NCI-H128 (cell line): Measurements from ENCODE around the gene KIAA1549.
"Not testable (repeated sequence)": the region's sequence is repeated elsewhere in the genome, so short reads cannot be mapped to it uniquely, and the experiment has no call there.

Experiments used
- DNase-seq: peaks from one replicate; lab custom pipeline; 2025; ENCODE audit not compliant: unreplicated experiment; lab: John Stamatoyannopoulos, UW

The KIAA1549 gene

DNA sequence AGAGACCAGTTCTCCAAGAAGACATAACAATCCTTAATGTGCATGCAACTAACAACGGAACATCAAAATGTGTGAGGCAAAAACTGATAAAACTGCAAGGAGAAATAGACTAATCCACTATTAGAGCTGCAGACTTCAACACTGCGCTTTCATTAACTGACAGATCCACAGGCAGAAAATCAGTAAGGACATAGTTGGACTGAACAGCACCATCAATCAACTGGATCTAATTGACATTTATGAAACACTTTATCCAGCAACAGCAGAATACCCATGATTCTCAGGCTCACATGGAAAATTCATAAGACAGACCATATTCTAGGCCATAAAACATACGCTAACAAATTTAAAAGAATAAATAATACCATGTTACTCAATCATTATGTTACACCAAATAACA, 161.6 kb downstream of the KIAA1549 start:
- no peak for DNase-seq

- no peak for DNase-seq
Measured at GRCh38 chr7:138816650-138817049, 164.5 kb downstream of the KIAA1549 start.

DNA sequence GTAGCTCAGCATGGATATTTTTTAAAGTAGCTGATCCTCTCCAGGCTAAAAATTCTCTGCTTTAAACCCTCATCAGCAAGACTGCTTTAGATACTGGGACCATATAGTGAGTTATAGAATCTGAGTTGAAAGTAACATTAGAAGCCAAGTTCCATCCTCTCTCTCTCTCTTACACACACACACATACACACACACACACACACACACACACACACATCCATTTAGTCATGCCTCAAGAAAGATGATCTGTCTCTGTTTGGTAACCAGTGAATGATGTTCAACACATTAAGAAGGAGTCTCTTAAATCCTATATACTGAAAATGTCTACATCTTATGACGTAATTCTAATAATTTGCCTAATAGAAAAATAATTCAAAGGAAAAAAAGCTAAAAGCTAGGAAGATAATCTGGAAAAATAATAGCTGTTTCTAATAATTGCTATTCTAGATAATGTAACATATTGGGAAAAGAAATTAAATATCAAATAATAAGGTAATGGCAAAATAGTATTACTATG, 166.3 kb downstream of the KIAA1549 start:
- no peak for DNase-seq

- no peak for DNase-seq
Measured at GRCh38 chr7:138813945-138814344, 167.2 kb downstream of the KIAA1549 start.

DNA sequence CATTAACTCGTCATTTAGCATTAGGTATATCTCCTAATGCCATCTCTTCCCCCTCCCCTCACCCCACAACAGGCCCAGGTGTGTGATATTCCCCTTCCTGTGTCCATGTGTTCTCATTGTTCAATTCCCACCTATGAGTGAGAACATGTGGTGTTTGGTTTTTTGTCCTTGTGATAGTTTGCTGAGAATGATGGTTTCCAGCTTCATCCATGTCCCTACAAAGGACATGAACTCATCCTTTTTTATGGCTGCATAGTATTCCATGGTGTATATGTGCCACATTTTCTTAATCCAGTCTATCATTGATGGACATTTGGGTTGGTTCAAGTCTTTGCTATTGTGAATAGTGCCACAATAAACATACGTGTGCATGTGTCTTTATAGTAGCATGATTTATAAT, 169.9 kb downstream of the KIAA1549 start:
- not testable (repeated sequence) for DNase-seq

- DNase-seq: no peak
Measured at GRCh38 chr7:138809346-138809745, 171.8 kb downstream of the KIAA1549 start.

- no peak for DNase-seq
Measured at GRCh38 chr7:138804618-138805017, 176.6 kb downstream of the KIAA1549 start.

- DNase-seq: no peak
Measured at GRCh38 chr7:138802706-138803105, 178.5 kb downstream of the KIAA1549 start.

- DNase-seq: no peak
Measured at GRCh38 chr7:138801256-138801655, 179.9 kb downstream of the KIAA1549 start.

DNA sequence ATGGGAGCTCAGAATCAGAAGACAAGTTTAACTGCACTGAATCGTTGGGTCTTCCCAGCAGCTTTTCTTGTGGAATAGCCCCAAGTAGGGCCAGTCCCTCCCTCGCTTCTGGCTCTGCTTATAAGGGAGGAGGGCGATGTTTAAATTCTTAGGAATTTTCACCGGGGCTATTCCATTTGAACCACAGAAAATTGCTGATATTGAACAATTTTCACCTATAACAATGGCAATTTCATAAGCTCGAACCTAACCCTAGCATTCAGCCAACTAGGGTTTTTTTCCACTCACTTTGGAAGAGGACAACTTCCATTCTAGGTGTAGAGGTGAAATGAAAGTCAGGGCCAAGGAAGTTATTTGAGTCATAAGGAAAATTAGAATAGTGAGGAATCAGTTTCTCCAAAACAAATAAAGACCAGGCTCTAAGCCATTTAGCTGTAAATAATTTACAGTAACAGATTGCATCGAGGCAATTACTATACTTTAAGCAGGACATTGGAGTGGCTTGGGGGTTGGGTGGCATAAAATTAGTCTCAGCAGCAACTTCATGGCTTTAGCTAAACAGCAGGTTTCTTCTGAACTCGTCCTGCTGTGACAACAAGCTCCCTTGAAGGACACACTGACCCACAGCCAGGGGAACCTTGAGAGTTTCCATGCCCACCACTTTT, 181.7 kb downstream of the KIAA1549 start:
- DNase-seq: no peak

DNA sequence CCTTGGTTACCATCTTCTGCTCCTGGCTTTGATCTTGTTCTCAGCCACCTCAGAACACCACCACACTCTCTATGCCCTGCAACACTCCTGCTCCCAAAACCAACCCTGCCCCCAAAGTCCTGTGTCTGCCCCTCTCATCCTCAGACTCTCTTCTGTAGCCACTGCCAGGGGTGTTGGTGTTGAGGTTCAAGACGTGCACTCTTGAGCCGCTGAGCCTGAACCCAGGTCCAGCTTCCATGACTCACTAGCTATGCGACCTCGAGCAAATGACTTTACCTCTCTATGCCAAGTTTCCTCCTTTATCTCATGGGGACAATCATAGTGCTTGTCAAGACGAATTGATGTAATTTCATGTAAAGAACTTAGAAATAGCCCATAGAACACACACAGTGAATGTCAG, 182.4 kb downstream of the KIAA1549 start:
- DNase-seq: no peak

DNA sequence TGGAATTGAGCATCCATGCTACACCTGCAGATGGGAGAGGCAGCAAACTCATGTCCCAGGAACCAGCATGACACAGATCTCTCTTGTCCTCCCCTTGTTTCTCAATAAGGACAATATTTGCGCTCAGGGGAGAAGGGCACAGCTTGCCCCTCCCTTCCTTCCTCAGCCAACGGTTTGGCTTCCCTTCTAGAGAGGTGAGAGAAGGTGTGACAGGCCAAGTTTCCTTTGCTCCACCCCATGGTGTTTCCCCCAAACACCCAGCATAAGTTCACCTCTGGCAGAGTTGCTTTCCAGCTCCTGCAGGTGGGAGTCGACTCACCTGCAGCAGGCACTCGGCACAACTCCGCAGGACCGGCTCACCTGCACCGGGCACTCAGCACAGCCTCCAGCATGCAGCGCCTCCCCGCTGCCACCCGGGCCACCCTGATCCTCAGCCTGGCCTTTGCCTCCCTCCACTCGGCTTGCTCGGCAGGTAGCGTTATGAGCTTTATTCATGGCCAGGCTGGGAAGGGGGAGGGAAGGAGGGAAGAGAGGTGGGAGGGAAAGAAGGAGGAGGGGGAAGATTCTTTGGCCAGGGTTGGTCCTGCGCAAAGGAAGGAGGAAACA, 183.4 kb downstream of the KIAA1549 start, which contains the start of the genes ATP6V0A4 and TMEM213:
ATP6V0A4 (minus strand) TSS at position 482 of the 606 bp plus-strand sequence. CDS start 26,949 bp downstream, outside the sequence.
TMEM213 (plus strand) TSS at position 280 of the 606 bp plus-strand sequence; CDS start at position 391, 111 bp downstream.
- no peak for DNase-seq

GRCh38 chr7:138797046-138797445, 184.1 kb downstream of the KIAA1549 start:
- DNase-seq: not testable (repeated sequence)

GRCh38 chr7:138796038-138796615, 185.1 kb downstream of the KIAA1549 start:
- DNase-seq: no peak

GRCh38 chr7:138785587-138786437, 195.4 kb downstream of the KIAA1549 start:
- no peak for DNase-seq

- no peak for DNase-seq
Measured at GRCh38 chr7:138784692-138785091, 196.5 kb downstream of the KIAA1549 start.
